Natural killer cell treated with Interleukin-12 subunit alpha and Interleukin-12 subunit beta and Interleukin-15 and Interleukin-18, amount 100 ng/mL, for 72 hours (primary cell): Measurements from ENCODE around the gene MAMLD1. TPM values are rescaled to one million over a fixed set of nuclear protein-coding genes. Genes with fewer than 3 reads are reported as not detected.

ENCODE experiments used
- ATAC-seq, 2 donors: fragments of 150-1000 bp; cut with Tn5 transposase in 1 of 2; sonication (Bioruptor Pico), chemical (Tn5 transposase) in 1 of 2; 2 replicates each; pipeline ENCODE4 v1.10.0; 2021
- DNase-seq: peaks from one replicate; pipeline ENCODE4 v3.0.0; 2022; ENCODE audit warnings: low spot score
- H3K27ac Mint-ChIP-seq, 2 donors: 1 replicate in 1 of 2; 2 replicates in 1 of 2; pipeline ENCODE4 v1.8.0; 2022; ENCODE audit warnings: mixed read lengths in 2 of 2, mild to moderate bottlenecking in 1 of 2, moderate library complexity in 1 of 2
- H3K27me3 Mint-ChIP-seq, 2 donors: 1 replicate in 1 of 2; 2 replicates in 1 of 2; pipeline ENCODE4 v1.8.0; 2022; ENCODE audit warnings: mixed read lengths in 2 of 2
- H3K36me3 Mint-ChIP-seq: one replicate; pipeline ENCODE4 v1.8.0; 2022; ENCODE audit warnings: mixed read lengths
- H3K4me1 Mint-ChIP-seq, 2 donors: 1 replicate in 1 of 2; 2 replicates in 1 of 2; pipeline ENCODE4 v1.8.0; 2022; ENCODE audit warnings: low read depth in 2 of 2, mixed read lengths in 2 of 2, mild to moderate bottlenecking in 1 of 2
- H3K4me3 Mint-ChIP-seq: one replicate; pipeline ENCODE4 v1.8.0; 2022; ENCODE audit warnings: mixed read lengths
- H3K9me3 Mint-ChIP-seq: 2 replicates; pipeline ENCODE4 v1.8.0; 2022; ENCODE audit warnings: mixed read lengths
- total RNA-seq, 2 donors: library from RNA; stranded (reverse); gene quantifications; one replicate each; pipeline ENCODE4 v1.2.3, GENCODE V29; 2022

Gene MAMLD1
- total RNA-seq, 2 donors from 2014 or later: 2.0 to 3.5 TPM

GRCh38 chrX:150361777-150362351 lies 1.3 kb upstream of the MAMLD1 start:
- Mint-ChIP-seq H3K9me3 (no peaks in the 10 kb centered on the region), H3K36me3 (no peaks in the 10 kb centered on the region), H3K4me1 (peaks cover 20 to 24% of the 10 kb centered on the region in 2 donors), H3K27me3 (peaks cover 20 to 21% of the 10 kb centered on the region in 2 donors), H3K4me3 (peak overlapping the region; percentile 94), H3K27ac (peak overlapping the region in 1 of 2 donors; percentile 54)
- ATAC-seq: no peak
- peak; percentile 62 for DNase-seq

GRCh38 chrX:150363561-150364346 lies 637 bp downstream of the MAMLD1 start:
- Mint-ChIP-seq H3K4me1 (peaks cover 21 to 26% of the 10 kb centered on the region in 2 donors), H3K36me3 (no peaks in the 10 kb centered on the region), H3K27me3 (peaks cover 20 to 21% of the 10 kb centered on the region in 2 donors), H3K27ac (no peak overlapping the region), H3K4me3 (peak overlapping the region; percentile 94), H3K9me3 (no peaks in the 10 kb centered on the region)
- DNase-seq: no peak
- ATAC-seq: peak; percentile 15 to 16

GRCh38 chrX:150364347-150365050 lies 1.4 kb downstream of the MAMLD1 start:
- Mint-ChIP-seq H3K9me3 (no peaks in the 10 kb centered on the region), H3K4me1 (peaks cover 21 to 26% of the 10 kb centered on the region in 2 donors), H3K36me3 (no peaks in the 10 kb centered on the region), H3K4me3 (peak overlapping the region; percentile 51), H3K27ac (no peak overlapping the region), H3K27me3 (peaks cover 18 to 20% of the 10 kb centered on the region in 2 donors)
- DNase-seq: no peak
- ATAC-seq: no peak

- H3K27me3 Mint-ChIP-seq: peaks cover 10 to 12% of the 10 kb centered on the region in 2 donors
- H3K4me1 Mint-ChIP-seq: peaks cover 21 to 26% of the 10 kb centered on the region in 2 donors
- ATAC-seq (peak; percentile 61 to 62), DNase-seq (peak; percentile 73)
- no peaks in the 10 kb centered on the region for H3K9me3 Mint-ChIP-seq
- peak overlapping the region; percentile 78 for H3K4me3 Mint-ChIP-seq
- no peaks in the 10 kb centered on the region for H3K36me3 Mint-ChIP-seq
- H3K27ac Mint-ChIP-seq: peak overlapping the region in 1 of 2 donors; percentile 42
Measured at GRCh38 chrX:150365051-150365989, 2.2 kb downstream of the MAMLD1 start.

GRCh38 chrX:150365990-150366911 lies 3.1 kb downstream of the MAMLD1 start:
- DNase-seq: no peak

GRCh38 chrX:150366951-150367545 lies 3.9 kb downstream of the MAMLD1 start:
- Mint-ChIP-seq H3K4me3 (peak overlapping the region; percentile 78), H3K27ac (peak overlapping the region; percentile 14 to 42), H3K36me3 (no peaks in the 10 kb centered on the region), H3K9me3 (no peaks in the 10 kb centered on the region), H3K27me3 (peaks cover 6 to 7% of the 10 kb centered on the region in 2 donors), H3K4me1 (peaks cover 16 to 19% of the 10 kb centered on the region in 2 donors)
- no peak for ATAC-seq
- no peak for DNase-seq

More at GRCh38 chrX:150365990-150366911, 3.1 kb downstream of the MAMLD1 start:
- peak in 1 of 2 donors; percentile 1 for ATAC-seq
- peak overlapping the region; percentile 78 for H3K4me3 Mint-ChIP-seq
- H3K36me3 Mint-ChIP-seq: no peaks in the 10 kb centered on the region
- peaks cover 21 to 22% of the 10 kb centered on the region in 2 donors for H3K4me1 Mint-ChIP-seq
- peak overlapping the region; percentile 14 to 42 for H3K27ac Mint-ChIP-seq
- peaks cover 4 to 8% of the 10 kb centered on the region in 2 donors for H3K27me3 Mint-ChIP-seq
- H3K9me3 Mint-ChIP-seq: no peaks in the 10 kb centered on the region

- Mint-ChIP-seq H3K27ac (no peak overlapping the region), H3K4me3 (no peak overlapping the region), H3K27me3 (peaks cover 0 to 10% of the 10 kb centered on the region in 2 donors), H3K36me3 (no peaks in the 10 kb centered on the region), H3K4me1 (peaks cover 11 to 13% of the 10 kb centered on the region in 2 donors), H3K9me3 (no peaks in the 10 kb centered on the region)
- no peak for ATAC-seq
- DNase-seq: no peak
Measured at GRCh38 chrX:150370589-150371312, 7.6 kb downstream of the MAMLD1 start.

- no peaks in the 10 kb centered on the region for H3K9me3 Mint-ChIP-seq
- no peaks in the 10 kb centered on the region for H3K36me3 Mint-ChIP-seq
Measured at GRCh38 chrX:150371877-150372276, 8.8 kb downstream of the MAMLD1 start.

GRCh38 chrX:150372280-150372679 lies 9.2 kb downstream of the MAMLD1 start:
- no peak for ATAC-seq
- H3K4me3 Mint-ChIP-seq: no peak overlapping the region
- H3K27me3 Mint-ChIP-seq: peaks cover 0 to 10% of the 10 kb centered on the region in 2 donors
- DNase-seq: no peak
- no peaks in the 10 kb centered on the region for H3K36me3 Mint-ChIP-seq
- no peak overlapping the region for H3K27ac Mint-ChIP-seq
- no peaks in the 10 kb centered on the region for H3K9me3 Mint-ChIP-seq
- no peaks in the 10 kb centered on the region for H3K4me1 Mint-ChIP-seq

More at GRCh38 chrX:150371877-150372276, 8.8 kb downstream of the MAMLD1 start:
- DNase-seq: no peak
- Mint-ChIP-seq H3K4me3 (no peak overlapping the region), H3K27me3 (peaks cover 0 to 10% of the 10 kb centered on the region in 2 donors), H3K27ac (no peak overlapping the region), H3K4me1 (peaks cover 1% of the 10 kb centered on the region in 2 donors)
- no peak for ATAC-seq

GRCh38 chrX:150372756-150373155 lies 9.6 kb downstream of the MAMLD1 start:
- no peaks in the 10 kb centered on the region for H3K9me3 Mint-ChIP-seq
- ATAC-seq (no peak), DNase-seq (no peak)
- no peak overlapping the region for H3K4me3 Mint-ChIP-seq
- H3K27ac Mint-ChIP-seq: no peak overlapping the region
- no peaks in the 10 kb centered on the region for H3K4me1 Mint-ChIP-seq
- no peaks in the 10 kb centered on the region for H3K36me3 Mint-ChIP-seq
- peaks cover 0 to 11% of the 10 kb centered on the region in 2 donors for H3K27me3 Mint-ChIP-seq

- no peaks in the 10 kb centered on the region for H3K4me1 Mint-ChIP-seq
- no peak overlapping the region for H3K4me3 Mint-ChIP-seq
- no peak overlapping the region for H3K27ac Mint-ChIP-seq
- no peak for ATAC-seq
- H3K27me3 Mint-ChIP-seq: peaks cover 12 to 23% of the 10 kb centered on the region in 2 donors
- no peak for DNase-seq
- no peaks in the 10 kb centered on the region for H3K9me3 Mint-ChIP-seq
- H3K36me3 Mint-ChIP-seq: no peaks in the 10 kb centered on the region
Measured at GRCh38 chrX:150375243-150375770, 12.2 kb downstream of the MAMLD1 start.
